Stimulated activated naive CD4-positive, alpha-beta T cell treated with Interleukin-2 at 50 U/mL for 16 hours (primary cell): Measurements from ENCODE around the gene CCDC200.
"Not testable (repeated sequence)": the region's sequence is repeated elsewhere in the genome, so short reads cannot be mapped to it uniquely, and the experiment has no call there.

Experiments
- DNase-seq: peaks from one replicate; lab custom pipeline; 2025; lab: John Stamatoyannopoulos, UW

The CCDC200 gene

DNA sequence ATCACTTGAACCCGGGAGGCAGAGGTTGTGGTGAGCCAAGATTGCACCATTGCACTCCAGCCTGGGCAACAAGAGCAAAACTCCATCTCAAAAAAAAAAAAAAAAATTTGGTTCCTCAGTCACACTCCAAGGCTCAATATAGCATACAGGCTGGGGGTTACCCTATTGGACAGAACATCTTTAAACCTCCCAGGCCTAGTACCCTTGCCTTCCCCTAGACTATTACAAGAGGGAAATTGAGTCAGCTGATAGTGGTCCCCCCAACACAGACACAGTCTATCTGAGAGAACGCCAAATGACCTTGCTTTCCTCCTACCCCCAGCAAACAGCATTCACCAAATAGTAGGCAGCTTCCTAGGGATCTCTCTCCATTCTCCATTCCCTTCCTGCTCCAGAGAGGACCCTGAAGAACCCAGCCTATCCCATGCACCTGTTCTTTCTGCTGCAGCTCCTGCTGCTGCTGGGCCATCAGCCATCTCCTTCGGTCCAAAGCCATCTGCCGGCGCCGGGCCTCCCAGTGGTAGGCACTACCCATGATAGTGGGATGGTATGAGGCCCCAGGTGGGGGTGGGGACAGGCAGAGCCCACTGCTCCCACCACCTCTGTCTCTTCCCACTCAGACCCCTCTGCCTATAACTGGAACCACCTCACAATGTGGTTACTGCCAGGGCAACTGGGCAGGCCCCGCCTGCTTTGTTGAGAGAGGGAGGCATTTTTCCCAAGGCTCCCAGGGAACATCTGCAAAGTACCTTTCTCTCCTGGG lies at the start of gene CCDC200:
Gene CCDC200 (minus strand): TSS at position 604 of the 763 bp plus-strand sequence. CDS start 69 bp downstream, at position 535.
- not testable (repeated sequence) for DNase-seq

DNA sequence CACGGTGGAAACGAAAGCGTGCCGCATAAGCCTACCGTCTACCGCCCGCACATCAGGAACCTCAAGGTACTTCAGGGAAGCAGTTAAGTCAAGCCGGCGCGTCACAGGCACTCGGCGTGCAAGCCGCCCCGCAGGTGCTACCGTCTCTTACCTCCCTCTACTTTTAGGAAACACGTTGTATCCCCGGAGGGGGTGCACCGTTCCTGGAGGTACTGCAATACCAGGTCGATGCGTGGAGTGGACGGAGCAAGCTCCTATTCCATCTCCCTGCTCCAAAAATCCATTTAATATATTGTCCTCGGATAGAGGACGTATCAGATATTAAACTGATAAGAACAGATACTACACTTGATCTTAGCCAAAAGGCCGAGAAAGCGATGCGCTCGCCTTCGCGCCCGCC lies 44.5 kb upstream of the CCDC200 start:
- DNase-seq: not testable (repeated sequence)

DNA sequence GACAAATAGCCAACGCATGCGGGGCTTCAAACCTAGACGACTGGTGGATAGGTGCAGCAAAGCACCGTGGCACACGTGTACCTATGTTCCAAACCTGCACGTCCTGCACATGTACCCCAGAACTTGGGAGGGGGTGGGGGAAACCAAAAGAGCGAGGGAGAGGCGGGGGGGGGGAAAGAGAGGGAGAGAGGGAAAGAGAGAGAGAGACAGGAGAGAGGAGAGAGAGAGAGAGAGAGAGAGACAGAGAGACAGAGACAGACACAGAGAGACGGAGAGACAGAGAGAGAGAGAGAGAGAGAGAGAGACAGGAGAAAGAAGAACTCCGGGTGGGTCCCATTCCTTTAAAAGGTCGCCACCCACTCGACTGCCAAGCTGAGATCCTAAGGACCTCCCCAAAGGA lies 44.1 kb upstream of the CCDC200 start:
- not testable (repeated sequence) for DNase-seq

DNA sequence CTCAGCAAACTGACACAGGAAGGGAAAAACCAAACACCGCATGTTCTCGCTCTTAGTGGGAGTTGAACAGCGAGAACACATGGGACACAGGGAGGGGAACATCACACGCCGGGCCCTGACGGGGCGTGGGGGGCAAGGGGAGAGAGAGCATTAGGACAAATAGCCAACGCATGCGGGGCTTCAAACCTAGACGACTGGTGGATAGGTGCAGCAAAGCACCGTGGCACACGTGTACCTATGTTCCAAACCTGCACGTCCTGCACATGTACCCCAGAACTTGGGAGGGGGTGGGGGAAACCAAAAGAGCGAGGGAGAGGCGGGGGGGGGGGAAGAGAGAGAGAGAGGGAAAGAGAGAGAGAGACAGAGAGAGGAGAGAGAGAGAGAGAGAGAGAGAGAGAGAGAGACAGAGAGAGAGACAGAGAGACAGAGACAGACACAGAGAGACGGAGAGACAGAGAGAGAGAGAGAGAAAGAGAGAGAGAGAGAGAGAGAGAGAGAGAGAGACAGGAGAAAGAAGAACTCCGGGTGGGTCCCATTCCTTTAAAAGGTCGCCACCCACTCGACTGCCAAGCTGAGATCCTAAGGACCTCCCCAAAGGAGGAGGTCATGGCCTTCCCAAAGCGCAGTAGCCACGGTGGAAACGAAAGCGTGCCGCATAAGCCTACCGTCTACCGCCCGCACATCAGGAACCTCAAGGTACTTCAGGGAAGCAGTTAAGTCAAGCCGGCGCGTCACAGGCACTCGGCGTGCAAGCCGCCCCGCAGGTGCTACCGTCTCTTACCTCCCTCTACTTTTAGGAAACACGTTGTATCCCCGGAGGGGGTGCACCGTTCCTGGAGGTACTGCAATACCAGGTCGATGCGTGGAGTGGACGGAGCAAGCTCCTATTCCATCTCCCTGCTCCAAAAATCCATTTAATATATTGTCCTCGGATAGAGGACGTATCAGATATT lies 42.4 kb upstream of the CCDC200 start:
- DNase-seq: not testable (repeated sequence)

DNA sequence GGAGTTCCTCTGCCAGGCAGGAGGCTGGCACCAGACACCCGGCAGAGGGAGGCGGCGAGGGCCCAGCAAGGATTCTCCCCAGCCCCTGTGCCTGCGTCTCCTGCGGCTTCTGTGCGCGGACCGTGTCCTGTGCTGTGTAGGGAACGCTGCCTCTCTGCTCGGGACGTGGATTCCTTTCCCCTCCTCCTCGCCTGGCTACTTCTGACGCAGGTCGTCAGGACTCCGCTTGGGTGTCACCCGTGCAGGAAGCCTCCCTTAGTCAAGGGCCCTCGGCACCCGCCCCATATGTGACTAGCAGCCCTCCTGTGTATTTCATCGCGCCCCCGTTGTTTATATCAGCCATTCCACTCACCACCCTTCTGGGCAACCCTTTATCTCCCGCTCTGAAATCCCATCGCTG lies 18.0 kb upstream of the CCDC200 start:
- not testable (repeated sequence) for DNase-seq

DNA sequence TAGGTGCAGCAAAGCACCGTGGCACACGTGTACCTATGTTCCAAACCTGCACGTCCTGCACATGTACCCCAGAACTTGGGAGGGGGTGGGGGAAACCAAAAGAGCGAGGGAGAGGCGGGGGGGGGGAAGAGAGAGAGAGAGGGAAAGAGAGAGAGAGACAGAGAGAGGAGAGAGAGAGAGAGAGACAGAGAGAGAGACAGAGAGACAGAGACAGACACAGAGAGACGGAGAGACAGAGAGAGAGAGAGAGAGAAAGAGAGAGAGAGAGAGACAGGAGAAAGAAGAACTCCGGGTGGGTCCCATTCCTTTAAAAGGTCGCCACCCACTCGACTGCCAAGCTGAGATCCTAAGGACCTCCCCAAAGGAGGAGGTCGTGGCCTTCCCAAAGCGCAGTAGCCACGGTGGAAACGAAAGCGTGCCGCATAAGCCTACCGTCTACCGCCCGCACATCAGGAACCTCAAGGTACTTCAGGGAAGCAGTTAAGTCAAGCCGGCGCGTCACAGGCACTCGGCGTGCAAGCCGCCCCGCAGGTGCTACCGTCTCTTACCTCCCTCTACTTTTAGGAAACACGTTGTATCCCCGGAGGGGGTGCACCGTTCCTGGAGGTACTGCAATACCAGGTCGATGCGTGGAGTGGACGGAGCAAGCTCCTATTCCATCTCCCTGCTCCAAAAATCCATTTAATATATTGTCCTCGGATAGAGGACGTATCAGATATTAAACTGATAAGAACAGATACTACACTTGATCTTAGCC lies 12.4 kb upstream of the CCDC200 start:
- DNase-seq: not testable (repeated sequence)

DNA sequence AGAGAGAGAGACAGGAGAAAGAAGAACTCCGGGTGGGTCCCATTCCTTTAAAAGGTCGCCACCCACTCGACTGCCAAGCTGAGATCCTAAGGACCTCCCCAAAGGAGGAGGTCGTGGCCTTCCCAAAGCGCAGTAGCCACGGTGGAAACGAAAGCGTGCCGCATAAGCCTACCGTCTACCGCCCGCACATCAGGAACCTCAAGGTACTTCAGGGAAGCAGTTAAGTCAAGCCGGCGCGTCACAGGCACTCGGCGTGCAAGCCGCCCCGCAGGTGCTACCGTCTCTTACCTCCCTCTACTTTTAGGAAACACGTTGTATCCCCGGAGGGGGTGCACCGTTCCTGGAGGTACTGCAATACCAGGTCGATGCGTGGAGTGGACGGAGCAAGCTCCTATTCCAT lies 11.2 kb upstream of the CCDC200 start:
- DNase-seq: not testable (repeated sequence)

DNA sequence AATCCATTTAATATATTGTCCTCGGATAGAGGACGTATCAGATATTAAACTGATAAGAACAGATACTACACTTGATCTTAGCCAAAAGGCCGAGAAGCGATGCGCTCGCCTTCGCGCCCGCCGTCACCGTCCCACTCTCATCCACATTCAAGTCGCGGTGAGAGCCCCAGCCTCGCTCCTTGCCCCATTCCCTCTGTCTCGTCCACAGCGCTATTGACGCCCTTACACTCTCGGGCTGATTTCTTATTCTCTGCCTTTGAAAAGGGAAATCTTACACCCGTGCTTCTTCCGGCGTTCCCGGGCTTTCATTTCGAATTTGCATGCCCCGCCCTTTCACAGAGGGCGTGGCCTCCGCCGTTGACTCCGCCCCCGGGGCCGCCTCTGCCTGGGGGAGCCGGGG lies 5.5 kb upstream of the CCDC200 start, which contains the start of gene RNU2-1:
Gene RNU2-1 (minus strand): TSS at position 101 of the 400 bp plus-strand sequence.
- not testable (repeated sequence) for DNase-seq

DNA sequence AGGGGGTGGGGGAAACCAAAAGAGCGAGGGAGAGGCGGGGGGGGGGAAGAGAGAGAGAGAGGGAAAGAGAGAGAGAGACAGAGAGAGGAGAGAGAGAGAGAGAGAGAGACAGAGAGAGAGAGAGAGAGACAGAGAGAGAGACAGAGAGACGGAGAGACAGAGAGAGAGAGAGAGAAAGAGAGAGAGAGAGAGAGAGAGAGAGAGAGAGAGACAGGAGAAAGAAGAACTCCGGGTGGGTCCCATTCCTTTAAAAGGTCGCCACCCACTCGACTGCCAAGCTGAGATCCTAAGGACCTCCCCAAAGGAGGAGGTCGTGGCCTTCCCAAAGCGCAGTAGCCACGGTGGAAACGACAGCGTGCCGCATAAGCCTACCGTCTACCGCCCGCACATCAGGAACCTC lies 4.8 kb upstream of the CCDC200 start:
- DNase-seq: not testable (repeated sequence)

DNA sequence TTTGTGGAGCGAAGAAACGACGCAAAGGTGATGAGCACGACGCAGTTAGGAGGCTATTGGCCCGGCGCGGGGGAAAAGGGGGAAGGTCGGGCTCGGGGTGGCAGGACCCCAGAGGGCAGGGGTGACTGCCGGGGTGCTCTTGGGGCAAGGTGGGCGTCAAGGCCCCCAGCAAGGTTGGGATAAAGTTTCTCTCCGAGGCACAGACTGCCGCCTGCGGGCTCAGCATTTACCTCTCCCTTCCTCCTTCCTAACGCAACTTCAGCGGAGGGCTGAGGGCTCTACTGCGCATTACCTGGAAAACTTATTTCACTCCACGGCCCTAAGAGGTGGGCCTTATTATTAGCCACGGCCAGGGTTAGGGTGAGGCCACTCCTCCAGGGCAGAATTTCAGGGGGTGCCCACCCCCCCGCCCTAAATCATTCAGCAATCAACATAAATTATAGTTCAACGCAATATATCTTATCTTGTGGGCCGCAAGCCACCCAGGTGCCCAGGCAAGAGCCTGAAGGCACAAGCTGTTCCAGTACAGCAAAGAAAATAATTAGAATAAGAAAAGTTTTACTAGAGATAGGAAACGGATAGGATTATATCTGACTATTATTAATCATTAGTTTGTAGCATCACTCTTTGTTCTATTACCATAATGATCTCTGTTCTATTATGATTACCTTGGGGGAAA lies 3.7 kb upstream of the CCDC200 start:
- DNase-seq: not testable (repeated sequence)

DNA sequence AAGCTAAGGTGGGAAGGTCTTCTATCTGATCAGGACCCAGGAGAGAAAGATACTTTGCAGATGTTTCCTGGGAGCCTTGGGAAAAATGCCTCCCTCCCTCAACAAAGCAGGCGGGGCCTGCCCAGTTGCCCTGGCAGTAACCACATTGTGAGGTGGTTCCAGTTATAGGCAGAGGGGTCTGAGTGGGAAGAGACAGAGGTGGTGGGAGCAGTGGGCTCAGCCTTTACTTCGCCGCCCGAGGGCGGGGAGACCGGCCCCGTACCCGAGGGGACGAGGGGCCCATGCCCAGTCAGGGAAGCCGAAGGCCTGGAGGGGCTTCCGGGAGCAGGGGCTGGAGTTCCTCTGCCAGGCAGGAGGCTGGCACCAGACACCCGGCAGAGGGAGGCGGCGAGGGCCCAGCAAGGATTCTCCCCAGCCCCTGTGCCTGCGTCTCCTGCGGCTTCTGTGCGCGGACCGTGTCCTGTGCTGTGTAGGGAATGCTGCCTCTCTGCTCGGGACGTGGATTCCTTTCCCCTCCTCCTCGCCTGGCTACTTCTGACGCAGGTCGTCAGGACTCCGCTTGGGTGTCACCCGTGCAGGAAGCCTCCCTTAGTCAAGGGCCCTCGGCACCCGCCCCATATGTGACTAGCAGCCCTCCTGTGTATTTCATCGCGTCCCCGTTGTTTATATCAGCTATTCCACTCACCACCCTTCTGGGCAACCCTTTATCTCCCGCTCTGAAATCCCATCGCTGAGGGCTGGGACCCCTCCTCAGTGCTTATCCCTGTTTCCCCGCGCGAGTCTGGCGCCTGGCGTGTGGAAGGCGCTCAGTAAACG lies 3.0 kb upstream of the CCDC200 start:
- DNase-seq: not testable (repeated sequence)

DNA sequence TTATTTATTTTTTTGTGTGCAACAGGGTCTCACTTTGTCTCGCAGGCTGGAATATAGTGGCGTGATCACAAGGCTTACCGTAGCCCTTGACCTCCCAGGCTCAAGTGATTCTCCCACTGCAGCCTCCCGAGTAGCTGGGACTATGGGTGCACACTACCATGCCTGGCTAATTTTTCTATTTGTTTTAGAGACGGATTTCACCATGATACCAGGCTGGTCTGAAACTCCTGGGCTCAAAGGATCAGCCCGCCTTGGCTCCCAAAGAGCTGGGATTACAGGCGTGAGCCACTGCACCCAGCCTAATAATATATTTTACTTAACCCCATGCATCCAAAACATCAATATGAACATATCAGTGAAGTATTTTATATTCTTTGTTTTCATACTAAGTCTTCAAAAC lies 2.0 kb downstream of the CCDC200 start:
- DNase-seq: no peak

DNA sequence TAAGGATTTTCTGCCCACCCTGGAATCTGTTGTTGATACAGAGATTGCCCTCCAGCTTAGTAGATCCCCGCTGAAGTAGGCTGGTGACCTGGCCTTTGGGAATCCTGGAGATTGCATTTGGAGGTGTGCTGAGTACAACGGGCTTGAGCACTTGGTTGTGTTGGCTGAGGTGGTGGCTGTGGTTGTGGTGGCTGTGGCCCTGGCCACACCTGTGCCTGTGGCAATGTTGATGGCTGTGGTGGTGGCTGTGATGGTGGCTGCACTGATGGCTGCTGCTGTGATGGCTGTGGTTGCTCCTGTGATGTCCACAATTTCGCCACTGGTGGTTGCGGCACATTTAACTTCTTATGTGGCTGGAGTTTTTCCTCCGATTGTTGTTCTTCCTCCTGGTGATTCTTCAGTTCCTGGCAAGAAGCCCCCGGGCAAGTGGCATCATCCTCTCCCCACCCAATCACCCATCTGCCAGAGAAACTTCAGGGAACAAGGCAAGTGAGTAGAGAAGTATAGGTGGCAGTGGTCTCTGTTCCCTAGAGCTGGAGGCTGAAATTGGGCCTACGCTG lies 4.2 kb downstream of the CCDC200 start:
- no peak for DNase-seq

DNA sequence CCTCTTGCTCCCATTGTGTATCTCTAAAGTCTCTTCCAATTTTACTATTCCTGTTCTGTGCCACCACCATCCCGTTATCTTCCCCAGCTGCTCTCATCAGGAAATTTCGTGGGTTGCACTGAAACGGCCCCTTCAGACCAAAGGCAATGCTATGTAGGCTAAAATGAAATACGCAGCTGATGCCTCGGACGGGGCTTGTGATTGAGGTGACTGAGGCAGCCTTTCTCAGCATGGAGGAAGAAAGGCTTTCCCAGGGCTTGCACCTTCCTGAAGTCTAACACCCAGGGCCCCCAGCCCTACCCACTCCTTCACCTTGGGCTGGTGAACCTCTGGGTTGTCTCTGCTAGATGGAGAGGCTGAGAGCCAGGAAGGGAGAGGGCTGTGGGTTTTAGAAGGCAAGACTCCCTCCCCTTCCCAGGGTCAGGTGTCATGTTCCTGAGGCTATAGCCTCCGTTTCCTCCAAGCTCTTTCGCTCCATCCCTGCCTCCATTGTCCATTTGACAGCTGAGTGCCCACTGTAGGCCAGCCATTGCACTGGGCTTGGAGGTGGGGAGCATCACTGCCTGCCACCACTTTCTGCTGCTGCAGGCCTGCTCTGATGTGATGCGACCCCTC lies 7.8 kb downstream of the CCDC200 start:
- DNase-seq: no peak

DNA sequence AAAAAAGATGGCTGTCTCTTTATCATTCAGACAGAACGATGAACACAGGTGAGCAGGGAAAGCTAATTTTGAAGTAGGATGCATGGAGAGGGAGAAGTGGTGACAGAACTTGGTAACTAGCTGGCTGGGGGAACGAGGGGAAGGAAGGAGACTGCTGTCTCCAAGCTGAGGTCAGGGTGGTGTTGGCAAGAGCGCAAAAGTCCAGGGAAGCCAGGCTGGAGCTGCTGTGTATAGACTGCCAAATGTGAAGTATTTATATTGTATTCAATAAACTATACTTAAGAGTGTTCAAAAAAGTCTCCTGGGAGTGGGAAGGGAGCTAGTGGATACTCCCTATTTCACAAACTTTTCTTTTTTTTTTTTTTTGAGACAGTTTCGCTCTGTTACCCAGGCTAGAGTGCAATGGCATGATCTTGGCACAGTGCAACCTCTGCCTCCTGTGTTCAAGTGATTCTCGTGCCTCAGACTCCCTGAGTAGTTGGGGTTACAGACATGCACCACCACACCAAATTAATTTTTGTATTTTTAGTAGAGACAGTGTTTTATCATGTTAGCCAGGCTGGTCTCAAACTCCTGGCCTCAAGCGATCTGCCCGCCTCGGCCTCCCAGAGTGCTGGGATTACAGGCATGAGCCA lies 8.6 kb downstream of the CCDC200 start:
- no peak for DNase-seq

DNA sequence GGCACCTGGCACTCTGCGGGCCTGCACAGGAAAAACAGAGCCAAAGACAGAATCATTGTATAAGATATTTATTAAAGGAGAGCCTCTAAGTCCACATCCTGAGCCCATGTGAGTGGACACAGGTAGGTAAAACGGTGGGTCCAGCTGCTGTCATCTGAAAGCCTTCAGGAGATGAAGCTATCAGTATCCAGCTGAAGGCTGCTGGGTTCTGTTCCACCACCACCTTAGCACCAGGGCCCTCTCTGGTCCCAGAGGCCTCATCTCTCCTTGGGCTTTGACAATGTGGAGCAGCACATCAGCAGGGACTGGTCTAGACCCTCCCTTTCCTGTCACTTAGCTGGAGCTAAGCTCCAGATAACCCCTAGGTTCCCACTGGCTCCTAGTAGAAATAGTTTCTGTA lies 9.4 kb downstream of the CCDC200 start:
- no peak for DNase-seq

DNA sequence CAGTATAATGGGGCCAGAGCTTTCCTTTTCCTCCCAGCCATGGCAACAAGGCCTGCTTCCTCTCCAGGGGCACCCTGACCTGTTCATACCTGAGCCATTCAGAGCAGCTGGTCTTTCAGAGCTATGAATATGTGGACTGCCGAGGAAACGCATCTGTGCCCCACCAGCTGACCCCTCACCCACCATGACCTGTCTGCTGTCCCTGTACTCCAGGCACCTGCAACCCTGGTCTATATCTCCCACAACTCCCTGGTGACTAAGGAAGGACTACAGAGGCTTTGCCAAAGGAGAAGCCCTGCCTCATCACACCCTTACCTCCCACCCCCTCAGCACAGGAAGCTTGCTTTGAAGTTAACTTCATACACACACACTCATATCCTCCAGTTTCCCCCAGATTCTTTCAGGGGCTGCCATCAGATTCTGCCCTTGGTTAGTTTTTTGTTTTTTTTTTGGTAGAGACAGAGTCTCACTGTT lies 10.8 kb downstream of the CCDC200 start:
- no peak for DNase-seq

DNA sequence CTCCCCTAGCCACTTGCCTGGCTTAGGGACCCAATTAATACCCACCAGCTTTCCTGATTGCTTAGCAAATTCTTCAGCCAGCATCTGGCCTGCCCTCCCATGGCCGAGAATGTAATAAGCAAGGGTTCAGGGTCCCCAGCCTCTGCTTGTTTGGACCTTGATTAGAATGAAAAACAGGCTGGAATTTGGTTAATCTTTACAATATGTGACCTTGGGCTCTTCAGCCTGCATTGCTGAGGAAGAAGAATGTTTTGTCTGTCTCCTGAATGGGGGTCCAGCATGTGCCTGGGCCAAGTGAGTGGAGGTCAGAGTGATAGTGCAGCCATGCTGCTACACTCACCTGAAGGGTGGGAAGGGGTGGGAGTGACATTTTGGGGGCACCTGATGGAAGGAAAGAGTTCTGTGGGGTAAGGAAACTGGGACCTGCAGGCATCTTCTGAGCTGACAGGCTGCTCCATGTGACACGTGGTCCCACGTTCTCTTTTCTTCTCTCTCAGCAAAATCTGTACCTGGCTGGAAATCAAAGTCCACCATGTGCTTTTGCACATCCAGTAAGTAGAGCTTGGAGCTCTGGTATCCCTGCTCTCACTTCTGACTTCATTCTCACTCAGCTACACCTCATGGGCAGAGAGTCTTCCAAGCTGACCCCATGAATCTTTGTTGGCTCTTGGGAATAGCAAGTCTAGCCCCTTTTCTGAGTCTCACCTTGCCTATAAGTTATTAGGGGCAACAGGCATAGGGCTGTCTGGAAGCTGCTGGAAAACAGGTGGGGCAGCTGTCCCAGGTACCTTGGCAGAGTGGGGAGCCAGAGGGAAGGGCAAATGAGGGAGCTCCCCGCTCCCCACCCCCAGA lies 11.4 kb downstream of the CCDC200 start:
- DNase-seq: no peak
